CD14-positive monocyte (primary cell): ENCODE results near the gene ABCB6. TPM values are rescaled to one million over a fixed set of nuclear protein-coding genes. Genes with fewer than 3 reads are reported as not detected.

Source experiments
- DNase-seq, 3 donors: peaks; one replicate each; pipeline ENCODE4 v3.0.0-alpha.2; 2011 to 2022
- H2AFZ ChIP-seq: 2 replicates; pipeline ENCODE4 v1.6.0; 2012; ENCODE audit warnings: mild to moderate bottlenecking, low read depth, low read length, inconsistent platforms; ENCODE audit not compliant: insufficient read depth, poor library complexity, severe bottlenecking
- H3K27ac ChIP-seq, 2 donors: 1 replicate in 1 of 2; 2 replicates in 1 of 2; pipeline ENCODE4 v1.5.1; 2012 to 2013; ENCODE audit warnings: low read length in 2 of 2, control low read depth in 1 of 2, inconsistent platforms in 1 of 2, low read depth in 1 of 2, mild to moderate bottlenecking in 1 of 2
- H3K27me3 ChIP-seq, 2 donors: one replicate each; pipeline versions ENCODE4 v1.6.0 to v1.6.1; 2011 to 2013; ENCODE audit warnings: low read length in 2 of 2; ENCODE audit not compliant: control insufficient read depth in 2 of 2, insufficient read depth in 2 of 2
- H3K36me3 ChIP-seq, 2 donors: replicated peaks in 1 of 2; 1 replicate in 1 of 2; 2 replicates in 1 of 2; pipeline versions ENCODE4 v1.5.1 to v1.6.1; 2012 to 2013; ENCODE audit warnings: low read length in 2 of 2, control low read depth in 1 of 2, inconsistent platforms in 1 of 2, mild to moderate bottlenecking in 1 of 2; ENCODE audit not compliant: insufficient read depth in 2 of 2, control insufficient read depth in 1 of 2
- H3K4me1 ChIP-seq, 2 donors: 1 replicate in 1 of 2; 2 replicates in 1 of 2; pipeline versions ENCODE4 v1.5.1 to v1.6.1; 2012 to 2013; ENCODE audit warnings: low read length in 2 of 2, control low read depth in 1 of 2, inconsistent platforms in 1 of 2, mild to moderate bottlenecking in 1 of 2, moderate library complexity in 1 of 2; ENCODE audit not compliant: insufficient read depth in 2 of 2, control insufficient read depth in 1 of 2
- H3K4me2 ChIP-seq: replicated peaks from 2 replicates; pipeline ENCODE3; 2012; ENCODE audit warnings: low read length, moderate library complexity, mild to moderate bottlenecking; ENCODE audit not compliant: poor library complexity, severe bottlenecking; ENCODE audit errors: extremely low read depth
- H3K4me3 ChIP-seq, 3 experiments: fragments of 200-600 bp in 1 of 3; sonication (generic) in 1 of 3; replicated peaks in 1 of 3; 1 replicate in 2 of 3; 2 replicates in 1 of 3; pipeline ENCODE4 v1.5.1; 2011 to 2013; ENCODE audit warnings: low read length in 3 of 3, mild to moderate bottlenecking in 3 of 3, control low read depth in 2 of 3, low read depth in 2 of 3, inconsistent platforms in 1 of 3, moderate library complexity in 1 of 3
- H3K79me2 ChIP-seq: 2 replicates; pipeline ENCODE4 v1.6.0; 2012; ENCODE audit warnings: mild to moderate bottlenecking, control low read depth, inconsistent platforms, low read length, moderate library complexity; ENCODE audit not compliant: insufficient read depth
- H3K9ac ChIP-seq: 2 replicates; pipeline ENCODE4 v1.6.0; 2017; ENCODE audit warnings: low read length, mild to moderate bottlenecking; ENCODE audit not compliant: insufficient read depth, poor library complexity, severe bottlenecking
- H3K9me3 ChIP-seq, 2 donors: replicated peaks in 1 of 2; 1 replicate in 1 of 2; 2 replicates in 1 of 2; pipeline versions ENCODE4 v1.5.1 to v1.6.1; 2012 to 2013; ENCODE audit warnings: low read length in 2 of 2, control low read depth in 1 of 2; ENCODE audit not compliant: control insufficient read depth in 1 of 2, insufficient read depth in 1 of 2
- H4K20me1 ChIP-seq: 2 replicates; pipeline ENCODE4 v1.6.0; 2012; ENCODE audit warnings: mild to moderate bottlenecking, low read length, control low read depth, moderate library complexity; ENCODE audit not compliant: insufficient read depth
- H3K27ac Mint-ChIP-seq, 7 donors: one replicate each; pipeline ENCODE4 v1.8.0; 2020; ENCODE audit warnings: mild to moderate bottlenecking in 7 of 7, mixed read lengths in 7 of 7, moderate library complexity in 6 of 7, inconsistent platforms in 2 of 7
- H3K27me3 Mint-ChIP-seq, 3 donors: one replicate each; pipeline ENCODE4 v1.8.0; 2021 to 2022; ENCODE audit warnings: low read depth in 3 of 3, mild to moderate bottlenecking in 3 of 3, mixed read lengths in 3 of 3, moderate library complexity in 3 of 3, inconsistent platforms in 1 of 3
- H3K36me3 Mint-ChIP-seq, 2 donors: one replicate each; pipeline ENCODE4 v1.8.0; 2020; ENCODE audit warnings: mixed read lengths in 2 of 2, inconsistent platforms in 1 of 2, mild to moderate bottlenecking in 1 of 2
- H3K4me1 Mint-ChIP-seq: one replicate; pipeline ENCODE4 v1.8.0; 2020; ENCODE audit warnings: mild to moderate bottlenecking, mixed read lengths
- H3K4me3 Mint-ChIP-seq, 2 donors: one replicate each; pipeline ENCODE4 v1.8.0; 2020; ENCODE audit warnings: mild to moderate bottlenecking in 2 of 2, mixed read lengths in 2 of 2, moderate library complexity in 1 of 2
- H3K9me3 Mint-ChIP-seq, 7 donors: one replicate each; pipeline ENCODE4 v1.8.0; 2020 to 2022; ENCODE audit warnings: mixed read lengths in 7 of 7, mild to moderate bottlenecking in 6 of 7, moderate library complexity in 6 of 7, inconsistent platforms in 2 of 7
- WGBS: methylation state at CpG from one replicate; pipeline ENCODE4 v1.1.5; 2013; ENCODE audit warnings: missing lambda C conversion rate; ENCODE audit not compliant: insufficient coverage; 5-methylcytosine and 5-hydroxymethylcytosine counted together
- intact Hi-C, 2 donors: fragments of 100-400 bp; cut with micrococcal nuclease; formaldehyde crosslinking; loops; one replicate each; pipeline versions ENCODE4 v1.15.0 to v1.15.1; 2023
- polyA plus RNA-seq, 3 donors: library from polyadenylated mRNA; depleted of rRNA in 1 of 3; unstranded in 2 of 3; stranded (reverse) in 1 of 3; fragments of 300-500 nt in 2 of 3; fragments of >200 nt in 1 of 3; fragmentation: Illumina TruSeq in 2 of 3; gene quantifications; 1 replicate in 2 of 3; 2 replicates in 1 of 3; pipeline ENCODE4 v1.2.3, GENCODE V29; 2012 to 2021
- TF ChIP-seq, protein P1 (sequence below): fragments of 200-600 bp; IDR thresholded peaks from one replicate; pipeline ENCODE4 v1.8.0; 2022; ENCODE audit warnings: antibody characterized with exemption, mild to moderate bottlenecking

The ABCB6 gene
- polyA plus RNA-seq, 3 donors = 0.28 to 4.8 (median 0.58) TPM

DNA sequence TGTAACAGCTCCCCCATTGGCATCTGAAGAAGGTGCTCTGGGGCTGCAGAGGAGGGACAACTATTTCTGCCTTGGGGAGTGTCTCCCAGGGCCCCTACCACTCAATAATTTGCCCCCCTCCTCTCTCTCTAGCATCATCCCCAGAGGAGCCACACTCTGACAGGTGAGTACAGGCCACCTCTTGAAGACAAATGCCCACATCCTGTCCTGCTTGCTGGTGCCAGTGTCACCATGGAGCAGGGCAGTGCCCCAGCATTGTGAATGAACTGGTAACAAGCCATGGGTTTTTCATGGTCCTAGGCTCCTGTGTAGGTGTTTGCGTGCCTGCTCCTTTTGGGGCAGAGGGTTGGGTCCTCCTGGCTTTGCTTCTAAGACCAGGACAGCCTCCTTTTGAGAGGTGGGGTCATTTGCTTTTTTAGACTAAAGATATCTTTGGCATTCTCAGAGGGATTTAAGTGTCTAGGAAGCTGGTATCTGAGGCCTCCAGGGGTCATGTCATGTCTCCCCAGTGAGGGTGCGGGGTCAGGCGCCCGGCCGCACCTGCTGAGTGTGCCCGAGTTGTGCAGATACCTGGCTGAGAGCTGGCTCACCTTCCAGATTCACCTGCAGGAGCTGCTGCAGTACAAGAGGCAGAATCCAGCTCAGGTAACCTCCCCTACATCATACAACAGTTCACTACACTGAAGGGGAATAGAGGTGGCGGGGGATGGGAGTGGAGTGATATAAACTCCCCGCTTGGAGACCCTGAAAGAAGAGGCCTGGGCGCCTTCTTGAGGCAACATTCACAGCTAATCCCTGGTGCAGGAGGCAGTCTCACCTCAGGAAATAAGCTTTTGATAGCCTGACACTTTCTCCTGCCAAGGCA, 38.9 kb downstream of the ABCB6 start:
- intact Hi-C loops = loop anchor here (2.0 to 10.0 kb wide), 5 partner anchors 27 to 425 kb away; partner anchors contain the start of genes ABCB6 (in 1 of the 2), TUBA4A (in 1 of the 2), TUBA4B (in 1 of the 2) and ZFAND2B (in 1 of the 2)
- WGBS = 98% methylated on average over 7 of the region's 9 CpGs
- H3K4me3 ChIP-seq = peak overlapping the region in 1 of 3 experiments; percentile 95
- no peaks in the 10 kb centered on the region for H3K27me3 ChIP-seq
- peaks cover 47 to 72% of the 10 kb centered on the region in 2 donors for H3K4me1 ChIP-seq
- H4K20me1 ChIP-seq = peaks cover 59% of the 10 kb centered on the region
- H3K4me2 ChIP-seq = peak overlapping the region; percentile 98
- H3K79me2 ChIP-seq = peaks cover 50% of the 10 kb centered on the region
- DNase-seq = no peak
- TF ChIP-seq, protein P1, sequence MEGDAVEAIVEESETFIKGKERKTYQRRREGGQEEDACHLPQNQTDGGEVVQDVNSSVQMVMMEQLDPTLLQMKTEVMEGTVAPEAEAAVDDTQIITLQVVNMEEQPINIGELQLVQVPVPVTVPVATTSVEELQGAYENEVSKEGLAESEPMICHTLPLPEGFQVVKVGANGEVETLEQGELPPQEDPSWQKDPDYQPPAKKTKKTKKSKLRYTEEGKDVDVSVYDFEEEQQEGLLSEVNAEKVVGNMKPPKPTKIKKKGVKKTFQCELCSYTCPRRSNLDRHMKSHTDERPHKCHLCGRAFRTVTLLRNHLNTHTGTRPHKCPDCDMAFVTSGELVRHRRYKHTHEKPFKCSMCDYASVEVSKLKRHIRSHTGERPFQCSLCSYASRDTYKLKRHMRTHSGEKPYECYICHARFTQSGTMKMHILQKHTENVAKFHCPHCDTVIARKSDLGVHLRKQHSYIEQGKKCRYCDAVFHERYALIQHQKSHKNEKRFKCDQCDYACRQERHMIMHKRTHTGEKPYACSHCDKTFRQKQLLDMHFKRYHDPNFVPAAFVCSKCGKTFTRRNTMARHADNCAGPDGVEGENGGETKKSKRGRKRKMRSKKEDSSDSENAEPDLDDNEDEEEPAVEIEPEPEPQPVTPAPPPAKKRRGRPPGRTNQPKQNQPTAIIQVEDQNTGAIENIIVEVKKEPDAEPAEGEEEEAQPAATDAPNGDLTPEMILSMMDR = no peak
- H3K27ac ChIP-seq = peak overlapping the region in 1 of 2 donors; percentile 36
- H3K9me3 Mint-ChIP-seq = peaks cover 0 to 2% (median 0%) of the 10 kb centered on the region in 7 donors
- peaks cover 0 to 3% (median 0%) of the 10 kb centered on the region in 3 donors for H3K27me3 Mint-ChIP-seq
- no peak overlapping the region for H2AFZ ChIP-seq
- H3K9ac ChIP-seq = no peak overlapping the region
- H3K4me3 Mint-ChIP-seq = no peak overlapping the region
- peaks cover 51 to 64% of the 10 kb centered on the region in 2 donors for H3K36me3 ChIP-seq
- H3K36me3 Mint-ChIP-seq = peaks cover 47 to 60% of the 10 kb centered on the region in 2 donors
- H3K4me1 Mint-ChIP-seq = peaks cover 58% of the 10 kb centered on the region
- H3K9me3 ChIP-seq = no peaks in the 10 kb centered on the region
- H3K27ac Mint-ChIP-seq = peak overlapping the region in 1 of 7 donors; percentile 91

DNA sequence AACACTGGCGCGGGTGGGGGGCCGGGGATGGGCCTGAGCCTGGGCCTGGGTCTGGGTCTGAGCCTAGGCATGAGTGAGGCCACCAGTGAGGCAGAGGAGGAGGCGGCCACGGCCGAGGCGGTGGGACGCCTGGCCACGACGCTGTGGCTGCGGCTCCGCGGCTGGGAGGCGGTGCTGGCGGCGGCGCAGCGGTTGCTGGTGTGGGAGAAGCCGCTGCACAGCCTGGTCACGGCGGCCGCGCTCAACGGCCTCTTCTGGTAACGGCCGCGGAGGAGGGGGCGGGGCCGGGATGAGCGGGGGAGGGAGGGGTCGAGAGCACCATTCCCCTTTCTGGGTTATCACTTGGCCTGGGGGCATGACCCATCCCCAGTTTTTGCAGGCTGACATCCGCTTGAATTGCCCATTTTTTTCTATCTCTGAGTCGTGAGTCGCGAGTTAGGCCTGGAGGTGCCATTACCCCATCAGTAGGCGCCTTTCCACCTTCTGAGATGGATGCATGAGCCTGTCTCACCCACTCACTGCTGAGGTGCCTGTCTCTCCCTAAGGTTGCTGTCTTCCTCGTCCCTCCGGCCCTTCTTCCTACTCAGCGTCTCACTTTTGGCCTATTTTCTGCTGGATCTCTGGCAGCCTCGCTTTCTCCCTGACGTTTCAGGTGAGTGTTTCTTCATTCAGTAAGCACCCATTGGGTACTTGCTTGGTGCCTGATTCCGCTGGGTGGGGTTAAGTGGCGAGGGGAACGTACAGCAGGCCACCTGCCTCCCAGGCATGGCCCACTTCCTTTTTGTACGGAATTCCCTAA, 40.2 kb downstream of the ABCB6 start:
- TF ChIP-seq, protein P1 = peak; percentile 55
- Histone ChIP-seq H3K27ac (peak overlapping the region in 1 of 2 donors; percentile 99), H3K9ac (peak overlapping the region; percentile 96), H2AFZ (peak overlapping the region; percentile 79), H4K20me1 (peaks cover 69% of the 10 kb centered on the region), H3K27me3 (no peaks in the 10 kb centered on the region), H3K9me3 (no peaks in the 10 kb centered on the region), H3K4me3 (peak overlapping the region; percentile 45 to 95 (median 92)), H3K4me1 (peaks cover 50 to 79% of the 10 kb centered on the region in 2 donors), H3K4me2 (peak overlapping the region; percentile 98), H3K36me3 (peaks cover 55 to 65% of the 10 kb centered on the region in 2 donors), H3K79me2 (peaks cover 61% of the 10 kb centered on the region)
- intact Hi-C loops = loop anchor here (1.0 to 10.0 kb wide), 6 partner anchors 28 to 426 kb away; partner anchors contain the start of genes ABCB6 (in 1 of the 2), GLB1L (in 1 of the 2), STK16 (in 1 of the 2) and TUBA4A (in 1 of the 2)
- peaks cover 0 to 3% (median 0%) of the 10 kb centered on the region in 3 donors for H3K27me3 Mint-ChIP-seq
- peak overlapping the region; percentile 57 to 91 (median 80) for H3K27ac Mint-ChIP-seq
- peaks cover 0 to 2% (median 0%) of the 10 kb centered on the region in 7 donors for H3K9me3 Mint-ChIP-seq
- under 1% methylated on average over 29 of the region's 45 CpGs for WGBS
- H3K4me3 Mint-ChIP-seq = peak overlapping the region; percentile 86 to 95
- peak in 1 of 3 donors; percentile 12 for DNase-seq
- peaks cover 52 to 62% of the 10 kb centered on the region in 2 donors for H3K36me3 Mint-ChIP-seq
- H3K4me1 Mint-ChIP-seq = peaks cover 68% of the 10 kb centered on the region
